Colonic mucosa (tissue), 4 donors: ENCODE measurements around the gene HTD2. TPM values are rescaled to one million over a fixed set of nuclear protein-coding genes. Genes with fewer than 3 reads are reported as not detected.

ENCODE experiments used
- DNase-seq: peaks from one replicate; pipeline ENCODE4 v3.0.0-alpha.2; 2020
- H3K27ac ChIP-seq: fragments of 200-600 bp; one replicate; pipeline ENCODE4 v1.8.0; 2021
- H3K27me3 ChIP-seq: fragments of 200-600 bp; one replicate; pipeline ENCODE4 v1.8.0; 2021
- H3K36me3 ChIP-seq: fragments of 200-600 bp; one replicate; pipeline ENCODE4 v1.8.0; 2021
- H3K4me1 ChIP-seq: fragments of 200-600 bp; one replicate; pipeline ENCODE4 v1.8.0; 2021; ENCODE audit warnings: mild to moderate bottlenecking
- H3K4me3 ChIP-seq: fragments of 200-600 bp; one replicate; pipeline ENCODE4 v1.8.0; 2021
- H3K9ac ChIP-seq, 2 donors: one replicate each; pipeline ENCODE4 v1.7.0; 2013; ENCODE audit warnings: control low read depth in 2 of 2, low read depth in 2 of 2, low read length in 2 of 2
- H3K9me3 ChIP-seq: fragments of 200-600 bp; one replicate; pipeline ENCODE4 v1.8.0; 2021
- intact Hi-C: fragments of 100-400 bp; cut with DNase I; formaldehyde crosslinking; loops from one replicate; pipeline ENCODE4 v1.14.1; 2022
- total RNA-seq, 2 donors: library from RNA; stranded (reverse); fragmentation: NEBNext Ultra II Directional in 1 of 2; extraction: Animal tissue kit (Norgen Biotek cat#: 25700) in 1 of 2; gene quantifications; one replicate each; pipeline ENCODE4 v1.2.1, GENCODE V29; 2021
- TF ChIP-seq, protein P1 (sequence below): fragments of 200-600 bp; IDR thresholded peaks from one replicate; pipeline ENCODE4 v1.8.0; 2022; ENCODE audit warnings: antibody characterized with exemption, mild to moderate bottlenecking
- donor health status: healthy.
- donor health status: DM: no; HTN: no; CAD: no.
- donor health status: DM: no; HTN: no; CAD: no.

The HTD2 gene
- total RNA-seq, 2 donors from 2014 or later, result 9.6 to 13.6 TPM

DNA sequence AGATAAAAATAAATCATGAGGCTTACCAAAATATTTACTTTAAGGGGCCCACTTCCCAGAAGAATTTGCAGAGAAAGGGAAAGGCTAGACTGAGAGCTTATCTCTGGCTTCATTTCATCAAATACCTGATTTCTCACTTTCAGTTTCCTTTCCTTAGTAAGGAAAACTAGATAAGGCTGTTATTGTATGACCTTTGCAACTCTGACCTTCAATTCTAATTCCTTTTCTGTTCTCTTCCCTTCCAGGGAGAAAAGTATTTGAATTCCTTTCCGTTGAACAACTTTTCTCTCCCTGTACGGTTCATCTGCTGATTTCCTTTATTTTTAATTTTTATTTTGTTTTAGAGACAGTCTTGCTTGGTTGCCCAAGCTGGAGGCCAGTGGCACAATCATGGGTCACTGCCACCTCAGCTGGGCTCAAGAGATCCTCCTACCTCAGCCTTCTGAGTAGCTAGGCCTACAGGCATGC, 19.2 kb downstream of the HTD2 start:
- intact Hi-C loops, result no loop called here
- Histone ChIP-seq H3K4me1 (no peaks in the 10 kb centered on the region), H3K9ac (no peak overlapping the region), H3K27ac (peak overlapping the region; percentile 2), H3K4me3 (no peak overlapping the region), H3K27me3 (no peaks in the 10 kb centered on the region), H3K9me3 (no peaks in the 10 kb centered on the region), H3K36me3 (no peaks in the 10 kb centered on the region)
- TF ChIP-seq, protein P1, sequence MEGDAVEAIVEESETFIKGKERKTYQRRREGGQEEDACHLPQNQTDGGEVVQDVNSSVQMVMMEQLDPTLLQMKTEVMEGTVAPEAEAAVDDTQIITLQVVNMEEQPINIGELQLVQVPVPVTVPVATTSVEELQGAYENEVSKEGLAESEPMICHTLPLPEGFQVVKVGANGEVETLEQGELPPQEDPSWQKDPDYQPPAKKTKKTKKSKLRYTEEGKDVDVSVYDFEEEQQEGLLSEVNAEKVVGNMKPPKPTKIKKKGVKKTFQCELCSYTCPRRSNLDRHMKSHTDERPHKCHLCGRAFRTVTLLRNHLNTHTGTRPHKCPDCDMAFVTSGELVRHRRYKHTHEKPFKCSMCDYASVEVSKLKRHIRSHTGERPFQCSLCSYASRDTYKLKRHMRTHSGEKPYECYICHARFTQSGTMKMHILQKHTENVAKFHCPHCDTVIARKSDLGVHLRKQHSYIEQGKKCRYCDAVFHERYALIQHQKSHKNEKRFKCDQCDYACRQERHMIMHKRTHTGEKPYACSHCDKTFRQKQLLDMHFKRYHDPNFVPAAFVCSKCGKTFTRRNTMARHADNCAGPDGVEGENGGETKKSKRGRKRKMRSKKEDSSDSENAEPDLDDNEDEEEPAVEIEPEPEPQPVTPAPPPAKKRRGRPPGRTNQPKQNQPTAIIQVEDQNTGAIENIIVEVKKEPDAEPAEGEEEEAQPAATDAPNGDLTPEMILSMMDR, result no peak
- DNase-seq, result no peak

GRCh38 chr3:58326267-58326900, 20.1 kb downstream of the HTD2 start:
- no peak overlapping the region for H3K27ac ChIP-seq
- DNase-seq, result no peak
- H3K9me3 ChIP-seq, result no peaks in the 10 kb centered on the region
- H3K36me3 ChIP-seq, result no peaks in the 10 kb centered on the region
- TF ChIP-seq, protein P1, result no peak
- no peaks in the 10 kb centered on the region for H3K4me1 ChIP-seq
- intact Hi-C loops, result no loop called here
- no peak overlapping the region for H3K4me3 ChIP-seq
- no peak overlapping the region for H3K9ac ChIP-seq
- no peaks in the 10 kb centered on the region for H3K27me3 ChIP-seq

- TF ChIP-seq, protein P1, result no peak
- H3K27ac ChIP-seq, result no peak overlapping the region
- no peak overlapping the region for H3K4me3 ChIP-seq
- H3K9ac ChIP-seq, result no peak overlapping the region
- no peaks in the 10 kb centered on the region for H3K27me3 ChIP-seq
- no peaks in the 10 kb centered on the region for H3K36me3 ChIP-seq
- no peaks in the 10 kb centered on the region for H3K9me3 ChIP-seq
- intact Hi-C loops, result no loop called here
- no peak for DNase-seq
- no peaks in the 10 kb centered on the region for H3K4me1 ChIP-seq
Observed at GRCh38 chr3:58329150-58329921, 23.0 kb downstream of the HTD2 start.

DNA sequence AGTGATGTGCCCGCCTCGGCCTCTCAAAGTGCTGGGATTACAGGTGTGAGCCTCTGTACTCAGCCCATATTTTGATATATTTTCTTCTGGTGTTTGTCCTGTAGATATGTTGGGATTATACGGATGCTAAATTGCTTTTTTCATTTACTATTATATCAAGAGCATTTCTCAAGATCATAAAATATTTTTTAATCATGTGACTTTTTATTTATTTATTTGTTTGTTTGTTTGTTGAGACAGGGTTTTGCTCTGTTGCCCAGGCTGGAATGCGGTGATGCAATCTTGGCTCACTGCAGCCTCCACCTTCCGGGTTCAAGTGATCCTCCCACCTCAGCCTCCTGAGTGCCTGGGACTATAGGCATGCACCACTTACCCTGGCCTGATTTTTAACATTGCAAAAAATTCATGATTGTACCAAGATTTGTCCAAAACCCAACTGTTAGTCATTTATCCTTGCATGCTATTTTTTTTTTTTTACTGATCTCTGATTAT, 23.6 kb downstream of the HTD2 start:
- DNase-seq, result no peak
- Histone ChIP-seq H3K9me3 (no peaks in the 10 kb centered on the region), H3K27ac (no peak overlapping the region), H3K27me3 (no peaks in the 10 kb centered on the region), H3K4me3 (no peak overlapping the region), H3K36me3 (no peaks in the 10 kb centered on the region), H3K9ac (no peak overlapping the region), H3K4me1 (no peaks in the 10 kb centered on the region)
- TF ChIP-seq, protein P1, result no peak
- intact Hi-C loops, result loop anchor here (10.0 kb wide), 1 partner anchor 305 kb away; no protein-coding TSS in a partner anchor

GRCh38 chr3:58331593-58332152, 25.4 kb downstream of the HTD2 start:
- no peak overlapping the region for H3K9ac ChIP-seq
- H3K4me3 ChIP-seq, result no peak overlapping the region
- no peaks in the 10 kb centered on the region for H3K9me3 ChIP-seq
- H3K36me3 ChIP-seq, result no peaks in the 10 kb centered on the region
- H3K27me3 ChIP-seq, result no peaks in the 10 kb centered on the region
- no peak for DNase-seq
- intact Hi-C loops, result loop anchor here (10.0 kb wide), 1 partner anchor 303 kb away; no protein-coding TSS in a partner anchor
- H3K4me1 ChIP-seq, result no peaks in the 10 kb centered on the region
- H3K27ac ChIP-seq, result no peak overlapping the region
- TF ChIP-seq, protein P1, result no peak
